ENCODE data around the gene UPK2. TPM values are rescaled to one million over a fixed set of nuclear protein-coding genes. Genes with fewer than 3 reads are reported as not detected.

The UPK2 gene
- total RNA-seq, 4 donors from 2014 or later = not detected

- Histone ChIP-seq H3K4me1 (peaks cover 0 to 16% of the 10 kb centered on the region in 2 donors), H3K9me3 (no peaks in the 10 kb centered on the region)
- intact Hi-C loops (cut with DNase I; ENCODE audit: low total_unique reads) = loop anchor here (2.0 kb wide), 1 partner anchor 19 kb away; no protein-coding TSS in a partner anchor
These were observed 27.8 kb upstream of the UPK2 start for GRCh38 chr11:118928101-118928869.

GRCh38 chr11:118928870-118929500 is 27.1 kb upstream of the UPK2 start:
- TF ChIP-seq POLR2A (IDR thresholded peaks at IDR 0.05) = peak in 1 of 2 donors; percentile 11
- peak in 1 of 4 experiments; percentile 16 for TF ChIP-seq CTCF (IDR thresholded peaks at IDR 0.05)
- Histone ChIP-seq H3K4me1 (peaks cover 0 to 14% of the 10 kb centered on the region in 2 donors), H3K27me3 (no peaks in the 10 kb centered on the region), H3K9me3 (no peaks in the 10 kb centered on the region), H3K27ac (peak overlapping the region; percentile 98 to 99), H3K4me3 (peak overlapping the region; percentile 89 to 90), H3K36me3 (no peaks in the 10 kb centered on the region)
- DNase-seq = peak in 1 of 2 donors; percentile 70
- intact Hi-C loops (cut with DNase I; ENCODE audit: low total_unique reads) = loop anchor here (2.0 kb wide), 1 partner anchor 20 kb away; no protein-coding TSS in a partner anchor

More at GRCh38 chr11:118928101-118928869, 27.8 kb upstream of the UPK2 start:
- TF ChIP-seq POLR2A (IDR thresholded peaks at IDR 0.05) (peak in 1 of 2 donors; percentile 48), CTCF (IDR thresholded peaks at IDR 0.05) (peak; percentile 88 to 96 (median 94))
- H3K4me3 ChIP-seq = peak overlapping the region; percentile 89 to 90
- no peaks in the 10 kb centered on the region for H3K27me3 ChIP-seq
- H3K36me3 ChIP-seq = no peaks in the 10 kb centered on the region
- peak; percentile 93 to 96 for DNase-seq
- peak overlapping the region; percentile 98 to 99 for H3K27ac ChIP-seq

- no peaks in the 10 kb centered on the region for H3K27me3 ChIP-seq
- peak overlapping the region; percentile 98 to 99 for H3K27ac ChIP-seq
- peak in 1 of 4 experiments; percentile 29 for TF ChIP-seq CTCF (IDR thresholded peaks at IDR 0.05)
- TF ChIP-seq POLR2A (IDR thresholded peaks at IDR 0.05) = peak in 1 of 2 donors; percentile 25
- H3K4me1 ChIP-seq = peaks cover 0 to 14% of the 10 kb centered on the region in 2 donors
- intact Hi-C loops (cut with DNase I; ENCODE audit: low total_unique reads) = loop anchor here (2.0 kb wide), 1 partner anchor 21 kb away; no protein-coding TSS in a partner anchor
- no peaks in the 10 kb centered on the region for H3K36me3 ChIP-seq
- no peaks in the 10 kb centered on the region for H3K9me3 ChIP-seq
- peak overlapping the region; percentile 89 to 90 for H3K4me3 ChIP-seq
- peak; percentile 91 to 93 for DNase-seq
These were observed 26.5 kb upstream of the UPK2 start for GRCh38 chr11:118929501-118930093.

GRCh38 chr11:118930094-118930712 is 25.9 kb upstream of the UPK2 start:
- Histone ChIP-seq H3K9me3 (no peaks in the 10 kb centered on the region), H3K4me1 (peaks cover 0 to 14% of the 10 kb centered on the region in 2 donors), H3K4me3 (peak overlapping the region; percentile 89 to 90), H3K27ac (peak overlapping the region; percentile 98 to 99), H3K27me3 (no peaks in the 10 kb centered on the region), H3K36me3 (no peaks in the 10 kb centered on the region)
- intact Hi-C loops (cut with DNase I; ENCODE audit: low total_unique reads) = no loop called here
- DNase-seq = peak; percentile 91
- TF ChIP-seq POLR2A (IDR thresholded peaks at IDR 0.05) (no peak), CTCF (IDR thresholded peaks at IDR 0.05) (peak; percentile 89 to 95 (median 93))

All from uterus (tissue), 4 donors.